ENCODE results near the gene ZNF786. TPM values are rescaled to one million over a fixed set of nuclear protein-coding genes. Genes with fewer than 3 reads are reported as not detected.

Gene ZNF786
- total RNA-seq, 2 experiments from 2014 or later: 2.7 to 3.5 TPM

GRCh38 chr7:149104214-149104613 is 13.7 kb upstream of the ZNF786 start:
- CTCF ChIA-PET: no interaction called here
- intact Hi-C loops (cut with DNase I, micrococcal nuclease): no loop called here
- DNase-seq (no peak), ATAC-seq (ENCODE audit: poor library complexity) (no peak)
- TF ChIP-seq, protein P1, sequence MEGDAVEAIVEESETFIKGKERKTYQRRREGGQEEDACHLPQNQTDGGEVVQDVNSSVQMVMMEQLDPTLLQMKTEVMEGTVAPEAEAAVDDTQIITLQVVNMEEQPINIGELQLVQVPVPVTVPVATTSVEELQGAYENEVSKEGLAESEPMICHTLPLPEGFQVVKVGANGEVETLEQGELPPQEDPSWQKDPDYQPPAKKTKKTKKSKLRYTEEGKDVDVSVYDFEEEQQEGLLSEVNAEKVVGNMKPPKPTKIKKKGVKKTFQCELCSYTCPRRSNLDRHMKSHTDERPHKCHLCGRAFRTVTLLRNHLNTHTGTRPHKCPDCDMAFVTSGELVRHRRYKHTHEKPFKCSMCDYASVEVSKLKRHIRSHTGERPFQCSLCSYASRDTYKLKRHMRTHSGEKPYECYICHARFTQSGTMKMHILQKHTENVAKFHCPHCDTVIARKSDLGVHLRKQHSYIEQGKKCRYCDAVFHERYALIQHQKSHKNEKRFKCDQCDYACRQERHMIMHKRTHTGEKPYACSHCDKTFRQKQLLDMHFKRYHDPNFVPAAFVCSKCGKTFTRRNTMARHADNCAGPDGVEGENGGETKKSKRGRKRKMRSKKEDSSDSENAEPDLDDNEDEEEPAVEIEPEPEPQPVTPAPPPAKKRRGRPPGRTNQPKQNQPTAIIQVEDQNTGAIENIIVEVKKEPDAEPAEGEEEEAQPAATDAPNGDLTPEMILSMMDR (IDR thresholded peaks at IDR 0.05): no peak
- POLR2A ChIA-PET: no interaction called here
- Mint-ChIP-seq H3K4me3 (no peak overlapping the region), H3K9me3 (no peaks in the 10 kb centered on the region), H3K36me3 (ENCODE audit: low read depth) (no peaks in the 10 kb centered on the region), H3K27ac (no peak overlapping the region), H3K27me3 (no peaks in the 10 kb centered on the region), H3K4me1 (ENCODE audit: low read depth) (no peaks in the 10 kb centered on the region)
- Histone ChIP-seq H3K4me3 (ENCODE audit: low read length) (no peak overlapping the region), H3K27me3 (ENCODE audit: control insufficient read depth in 1 of 2, insufficient read depth in 2 of 2, low read length in 2 of 2) (no peaks in the 10 kb centered on the region), H3K27ac (ENCODE audit: low read depth in 1 of 2, low read length in 2 of 2) (no peak overlapping the region), H3K9me3 (ENCODE audit: control insufficient read depth in 1 of 2, insufficient read depth in 1 of 2, low read length in 2 of 2) (no peaks in the 10 kb centered on the region), H3K4me1 (ENCODE audit: insufficient read depth, low read length) (no peaks in the 10 kb centered on the region), H3K36me3 (ENCODE audit: insufficient read depth, low read length) (no peaks in the 10 kb centered on the region)

DNA sequence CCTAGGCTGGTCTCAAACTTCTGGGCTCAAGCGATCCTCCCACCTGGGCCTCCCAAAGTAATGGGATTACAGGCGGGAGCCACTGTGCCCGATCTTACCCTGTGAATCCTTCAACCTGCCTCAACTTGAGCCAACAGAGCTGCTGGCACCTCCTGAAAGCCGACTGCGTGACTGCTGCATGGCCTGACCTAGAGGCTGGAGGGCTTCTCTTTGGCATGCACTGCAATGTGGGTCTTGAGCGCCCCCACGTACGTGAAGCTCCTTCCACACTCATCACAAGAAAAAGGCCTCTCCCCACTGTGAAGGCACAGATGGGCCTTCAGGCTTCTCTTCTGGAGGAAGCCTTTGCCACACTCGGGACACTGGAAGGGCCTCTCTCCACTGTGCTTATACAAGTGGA is 12.9 kb upstream of the ZNF786 start:
- no peaks in the 10 kb centered on the region for H3K9me3 Mint-ChIP-seq
- intact Hi-C loops (cut with DNase I, micrococcal nuclease): no loop called here
- H3K27ac Mint-ChIP-seq: no peak overlapping the region
- ATAC-seq (ENCODE audit: poor library complexity): no peak
- Histone ChIP-seq H3K4me3 (ENCODE audit: low read length) (no peak overlapping the region), H3K4me1 (ENCODE audit: insufficient read depth, low read length) (no peaks in the 10 kb centered on the region), H3K27me3 (ENCODE audit: control insufficient read depth in 1 of 2, insufficient read depth in 2 of 2, low read length in 2 of 2) (no peaks in the 10 kb centered on the region), H3K9me3 (ENCODE audit: control insufficient read depth in 1 of 2, insufficient read depth in 1 of 2, low read length in 2 of 2) (no peaks in the 10 kb centered on the region), H3K27ac (ENCODE audit: low read depth in 1 of 2, low read length in 2 of 2) (no peak overlapping the region), H3K36me3 (ENCODE audit: insufficient read depth, low read length) (no peaks in the 10 kb centered on the region)
- ChIA-PET CTCF (interaction anchor here (1.0 kb wide), 1 partner anchor 38 kb away, joined by 3 read pairs; no protein-coding TSS in a partner anchor), POLR2A (no interaction called here)
- H3K27me3 Mint-ChIP-seq: no peaks in the 10 kb centered on the region
- no peak overlapping the region for H3K4me3 Mint-ChIP-seq
- H3K4me1 Mint-ChIP-seq (ENCODE audit: low read depth): no peaks in the 10 kb centered on the region
- TF ChIP-seq, protein P1 (IDR thresholded peaks at IDR 0.05): no peak
- H3K36me3 Mint-ChIP-seq (ENCODE audit: low read depth): no peaks in the 10 kb centered on the region
- DNase-seq: no peak

DNA sequence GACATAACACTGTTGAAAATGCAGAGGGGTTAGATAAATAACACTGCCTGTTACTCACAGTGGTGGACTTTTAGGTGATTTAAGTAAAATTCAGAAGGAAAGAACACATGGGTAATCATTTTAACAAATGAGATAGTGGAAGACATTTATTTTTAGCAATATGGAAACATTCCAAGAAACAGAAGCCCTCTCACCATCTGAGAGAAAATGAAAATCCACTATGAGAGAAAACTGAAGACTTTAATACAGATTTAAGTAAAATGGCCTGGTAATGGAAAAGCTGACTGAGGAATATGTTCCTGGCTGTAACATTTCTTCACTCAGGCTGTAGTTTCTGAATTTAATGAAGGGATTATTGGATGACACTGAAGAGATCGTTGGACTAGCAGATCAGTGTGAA is 12.1 kb upstream of the ZNF786 start:
- intact Hi-C loops (cut with DNase I, micrococcal nuclease): no loop called here
- CTCF ChIA-PET: no interaction called here
- Histone ChIP-seq H3K27me3 (ENCODE audit: control insufficient read depth in 1 of 2, insufficient read depth in 2 of 2, low read length in 2 of 2) (no peaks in the 10 kb centered on the region), H3K4me3 (ENCODE audit: low read length) (no peak overlapping the region), H3K4me1 (ENCODE audit: insufficient read depth, low read length) (no peaks in the 10 kb centered on the region), H3K9me3 (ENCODE audit: control insufficient read depth in 1 of 2, insufficient read depth in 1 of 2, low read length in 2 of 2) (no peaks in the 10 kb centered on the region), H3K36me3 (ENCODE audit: insufficient read depth, low read length) (no peaks in the 10 kb centered on the region), H3K27ac (ENCODE audit: low read depth in 1 of 2, low read length in 2 of 2) (no peak overlapping the region)
- Mint-ChIP-seq H3K4me1 (ENCODE audit: low read depth) (no peaks in the 10 kb centered on the region), H3K27ac (no peak overlapping the region), H3K36me3 (ENCODE audit: low read depth) (no peaks in the 10 kb centered on the region), H3K4me3 (no peak overlapping the region), H3K27me3 (no peaks in the 10 kb centered on the region), H3K9me3 (no peaks in the 10 kb centered on the region)
- DNase-seq (no peak), ATAC-seq (ENCODE audit: poor library complexity) (no peak)
- POLR2A ChIA-PET: no interaction called here
- TF ChIP-seq, protein P1 (IDR thresholded peaks at IDR 0.05): no peak

Data from CD4-positive, alpha-beta T cell (primary cell).